Mesothelial cell of epicardium (in vitro differentiated cells): ENCODE results near the gene PARP12. TPM values are rescaled to one million over a fixed set of nuclear protein-coding genes. Genes with fewer than 3 reads are reported as not detected.

Source experiments
- DNase-seq, 2 experiments: peaks; one replicate each; pipeline ENCODE4 v3.0.0; 2021; ENCODE audit warnings: low spot score in 2 of 2; ENCODE audit not compliant: unreplicated experiment in 2 of 2
- H3K27ac Mint-ChIP-seq: 2 replicates; pipeline ENCODE4 v1.8.0; 2021; ENCODE audit warnings: mixed read lengths
- H3K27me3 Mint-ChIP-seq: 2 replicates; pipeline ENCODE4 v1.8.0; 2021; ENCODE audit warnings: low read depth, mixed read lengths
- H3K36me3 Mint-ChIP-seq: 2 replicates; pipeline ENCODE4 v1.8.0; 2021; ENCODE audit warnings: mixed read lengths
- H3K4me1 Mint-ChIP-seq: 2 replicates; pipeline ENCODE4 v1.8.0; 2021; ENCODE audit warnings: mixed read lengths
- H3K4me3 Mint-ChIP-seq: 2 replicates; pipeline ENCODE4 v1.8.0; 2021; ENCODE audit warnings: mild to moderate bottlenecking, moderate library complexity, mixed read lengths
- H3K9me3 Mint-ChIP-seq: 2 replicates; pipeline ENCODE4 v1.8.0; 2021; ENCODE audit warnings: mixed read lengths
- CTCF ChIP-seq: fragments of 200-600 bp; sonication (generic); IDR thresholded peaks from one replicate; pipeline ENCODE4 v1.5.0; 2021; ENCODE audit warnings: antibody characterized with exemption; ENCODE audit not compliant: unreplicated experiment
- total RNA-seq: library from RNA; stranded (reverse); gene quantifications from 3 replicates; pipeline ENCODE4 v1.2.1, GENCODE V29; 2021

Gene PARP12
- total RNA-seq, 1 donor from 2014 or later, result 27.1 TPM

- peaks cover 23% of the 10 kb centered on the region for H3K27me3 Mint-ChIP-seq
- no peak overlapping the region for H3K27ac Mint-ChIP-seq
- no peak for DNase-seq
- peaks cover 11% of the 10 kb centered on the region for H3K4me1 Mint-ChIP-seq
- no peaks in the 10 kb centered on the region for H3K9me3 Mint-ChIP-seq
- TF ChIP-seq CTCF, result no peak
- H3K36me3 Mint-ChIP-seq, result no peaks in the 10 kb centered on the region
- H3K4me3 Mint-ChIP-seq, result no peak overlapping the region
Observed at GRCh38 chr7:139982927-139983920, 79.5 kb downstream of the PARP12 start.

GRCh38 chr7:139981511-139981895 lies 81.2 kb downstream of the PARP12 start:
- Mint-ChIP-seq H3K27me3 (peaks cover 23% of the 10 kb centered on the region), H3K36me3 (no peaks in the 10 kb centered on the region), H3K4me1 (peaks cover 11% of the 10 kb centered on the region), H3K27ac (no peak overlapping the region), H3K4me3 (no peak overlapping the region), H3K9me3 (no peaks in the 10 kb centered on the region)
- TF ChIP-seq CTCF, result no peak
- no peak for DNase-seq

GRCh38 chr7:139976838-139977656 lies 85.7 kb downstream of the PARP12 start:
- DNase-seq, result no peak

GRCh38 chr7:139976055-139976837 lies 86.5 kb downstream of the PARP12 start:
- Mint-ChIP-seq H3K36me3 (no peaks in the 10 kb centered on the region), H3K4me3 (no peak overlapping the region)

More at GRCh38 chr7:139976838-139977656, 85.7 kb downstream of the PARP12 start:
- Mint-ChIP-seq H3K9me3 (no peaks in the 10 kb centered on the region), H3K27ac (no peak overlapping the region), H3K4me1 (peaks cover 16% of the 10 kb centered on the region), H3K4me3 (no peak overlapping the region), H3K36me3 (no peaks in the 10 kb centered on the region), H3K27me3 (peaks cover 2% of the 10 kb centered on the region)
- no peak for TF ChIP-seq CTCF

More at GRCh38 chr7:139976055-139976837, 86.5 kb downstream of the PARP12 start:
- Mint-ChIP-seq H3K27ac (no peak overlapping the region), H3K27me3 (peaks cover 7% of the 10 kb centered on the region), H3K9me3 (no peaks in the 10 kb centered on the region), H3K4me1 (peaks cover 16% of the 10 kb centered on the region)
- no peak for TF ChIP-seq CTCF
- no peak for DNase-seq
